NCI-H82 (cell line): ENCODE results near the gene ASB3.
"Not testable (repeated sequence)": the region's sequence is repeated elsewhere in the genome, so short reads cannot be mapped to it uniquely, and the experiment has no call there.

Source experiments
- DNase-seq: peaks from one replicate; lab custom pipeline; 2025; lab: John Stamatoyannopoulos, UW

Gene ASB3

GRCh38 chr2:53786705-53787613 is at the start of gene ASB3, which contains the start of gene ERLEC1:
Gene ASB3, minus strand, starts transcription at chr2:53786953. Its CDS starts 21,381 bp downstream, at chr2:53765572.
Gene ERLEC1, plus strand, starts transcription at chr2:53787044. Its CDS starts 167 bp downstream, at chr2:53787211.
- peak; percentile 96 for DNase-seq

GRCh38 chr2:53829980-53830290 is 43.2 kb upstream of the ASB3 start:
- not testable (repeated sequence) for DNase-seq

GRCh38 chr2:53829273-53829979 is 42.7 kb upstream of the ASB3 start:
- no peak for DNase-seq

- DNase-seq: no peak
These were observed 41.6 kb upstream of the ASB3 start for GRCh38 chr2:53828331-53828730.

GRCh38 chr2:53827398-53828175 is 40.8 kb upstream of the ASB3 start:
- DNase-seq: no peak

- DNase-seq: no peak
These were observed 40.0 kb upstream of the ASB3 start for GRCh38 chr2:53826587-53827397.

- no peak for DNase-seq
These were observed 39.3 kb upstream of the ASB3 start for GRCh38 chr2:53826030-53826410.

- DNase-seq: peak; percentile 27
These were observed 36.9 kb upstream of the ASB3 start for GRCh38 chr2:53823639-53824038.

GRCh38 chr2:53821810-53822209 is 35.1 kb upstream of the ASB3 start:
- DNase-seq: no peak

- no peak for DNase-seq
These were observed 34.0 kb upstream of the ASB3 start for GRCh38 chr2:53820711-53821110.

- DNase-seq: no peak
These were observed 33.3 kb upstream of the ASB3 start for GRCh38 chr2:53820048-53820447.

- no peak for DNase-seq
These were observed 32.9 kb upstream of the ASB3 start for GRCh38 chr2:53819634-53820033.

GRCh38 chr2:53818854-53819435 is 32.2 kb upstream of the ASB3 start:
- DNase-seq: no peak

GRCh38 chr2:53813151-53813550 is 26.4 kb upstream of the ASB3 start:
- no peak for DNase-seq

GRCh38 chr2:53811601-53812000 is 24.8 kb upstream of the ASB3 start:
- no peak for DNase-seq

- DNase-seq: peak; percentile 87
These were observed 15.9 kb upstream of the ASB3 start for GRCh38 chr2:53802617-53803151.

- DNase-seq: no peak
These were observed 14.8 kb upstream of the ASB3 start for GRCh38 chr2:53801547-53801946.

GRCh38 chr2:53793821-53794220 is 7.1 kb upstream of the ASB3 start:
- no peak for DNase-seq

GRCh38 chr2:53793261-53793660 is 6.5 kb upstream of the ASB3 start:
- no peak for DNase-seq

GRCh38 chr2:53787614-53788289 is 999 bp upstream of the ASB3 start:
- DNase-seq: peak; percentile 36
